HG03565 (cell line): ENCODE measurements around the gene PRDM7.

Experiments
- ATAC-seq: cut with Tn5 transposase; IDR thresholded peaks from one replicate; pipeline ENCODE4 v1.9.1; 2021; ENCODE audit warnings: mild to moderate bottlenecking, moderate library complexity; ENCODE audit not compliant: unreplicated experiment

Gene PRDM7

DNA sequence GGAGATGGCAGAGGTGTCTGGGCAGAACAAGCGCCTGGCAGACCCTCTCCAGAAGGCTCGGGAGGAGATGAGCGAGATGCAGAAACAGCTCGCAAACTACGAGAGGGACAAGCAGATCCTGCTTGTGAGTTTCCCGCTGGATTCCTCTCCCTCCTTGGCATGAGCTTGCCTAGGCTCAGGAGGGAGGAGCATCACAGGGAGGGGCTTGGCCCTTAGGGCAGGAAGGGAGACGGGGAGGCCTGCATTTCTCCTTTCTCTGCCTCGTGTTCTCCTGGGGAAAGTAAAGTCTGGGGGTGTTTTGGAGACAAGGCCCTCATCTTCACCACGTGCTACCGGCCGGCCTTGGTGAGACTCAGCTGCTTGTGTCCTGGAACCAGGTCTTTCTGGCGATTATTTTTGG, 39.9 kb downstream of the PRDM7 start:
- ATAC-seq, result no peak

- no peak for ATAC-seq
Measured at GRCh38 chr16:90035902-90036301, 41.2 kb downstream of the PRDM7 start.

- ATAC-seq, result no peak
Measured at GRCh38 chr16:90034504-90034903, 42.6 kb downstream of the PRDM7 start.

DNA sequence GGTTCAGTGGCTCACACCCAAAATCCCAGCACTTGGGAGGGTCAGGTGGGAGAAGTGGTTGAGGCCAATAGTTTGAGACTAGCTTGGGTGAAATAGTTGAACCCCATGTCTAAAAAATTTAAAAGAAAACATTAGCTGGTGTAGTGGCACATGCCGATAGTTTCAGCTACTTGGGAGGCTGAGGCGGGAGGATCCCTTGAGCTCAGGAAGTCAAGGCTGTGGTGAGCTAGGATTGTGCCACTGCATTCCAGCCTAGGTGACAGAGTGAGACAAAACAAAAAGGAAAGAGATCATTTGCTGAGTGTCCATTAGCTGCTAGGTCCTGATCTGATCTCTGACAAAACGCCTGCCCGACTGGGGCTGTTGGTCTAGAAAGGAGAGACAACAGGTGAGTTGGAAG, 43.7 kb downstream of the PRDM7 start:
- ATAC-seq, result no peak

DNA sequence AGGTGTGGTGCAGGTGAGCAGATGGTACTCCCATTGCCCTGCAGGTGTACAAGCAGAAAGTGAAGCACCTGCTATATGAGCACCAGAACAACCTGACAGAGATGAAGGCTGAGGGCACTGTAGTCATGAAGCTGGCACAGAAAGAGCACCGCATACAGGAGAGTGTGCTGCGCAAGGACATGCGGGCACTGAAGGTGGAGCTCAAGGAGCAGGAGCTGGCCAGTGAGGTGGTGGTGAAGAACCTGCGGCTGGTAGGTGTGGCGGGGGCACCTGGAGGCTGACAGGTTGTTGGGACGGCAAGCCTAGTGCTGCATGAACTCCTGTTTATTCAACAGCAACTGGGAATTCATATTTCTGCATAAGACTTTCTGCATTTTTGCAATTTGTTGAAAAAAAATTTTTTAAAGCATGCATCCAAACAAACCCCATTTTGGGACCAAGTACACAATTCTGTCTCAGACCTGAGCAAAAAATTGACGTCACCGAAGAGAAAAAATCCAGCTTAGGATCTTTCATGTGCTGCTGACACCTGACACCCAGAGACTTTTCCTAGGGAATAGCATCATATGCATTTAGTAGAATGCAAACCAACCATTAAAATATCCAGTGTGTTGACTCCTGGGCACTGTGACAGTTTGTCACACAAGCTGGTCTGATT, 44.3 kb downstream of the PRDM7 start:
- no peak for ATAC-seq

- ATAC-seq, result no peak
Measured at GRCh38 chr16:90031931-90032673, 45.0 kb downstream of the PRDM7 start.

GRCh38 chr16:90031186-90031930, 45.8 kb downstream of the PRDM7 start:
- ATAC-seq, result no peak

- ATAC-seq, result no peak
Measured at GRCh38 chr16:90028985-90029384, 48.1 kb downstream of the PRDM7 start.

- ATAC-seq, result no peak
Measured at GRCh38 chr16:90027611-90028010, 49.5 kb downstream of the PRDM7 start.

GRCh38 chr16:90026135-90026534, 51.0 kb downstream of the PRDM7 start:
- ATAC-seq, result no peak

DNA sequence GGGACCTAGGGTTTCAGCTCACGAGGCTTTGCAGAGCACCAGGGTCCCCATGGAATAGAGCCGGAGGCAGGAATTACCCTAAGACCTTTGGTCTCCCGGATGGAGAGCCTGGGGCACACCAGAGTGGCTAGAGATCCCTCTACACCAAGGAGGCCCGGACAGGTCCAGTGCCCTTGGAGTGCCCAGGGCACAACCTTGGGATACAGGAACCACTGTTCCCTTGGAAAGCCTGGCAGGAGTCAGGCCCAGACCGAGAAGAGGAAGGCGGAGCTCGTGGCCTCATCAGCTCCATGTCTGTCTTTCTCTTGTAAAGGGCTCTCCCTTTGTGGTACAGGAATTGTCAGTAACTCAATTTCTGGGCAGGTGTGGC, 54.1 kb downstream of the PRDM7 start:
- no peak for ATAC-seq

- ATAC-seq, result no peak
Measured at GRCh38 chr16:90022209-90023077, 54.7 kb downstream of the PRDM7 start.

DNA sequence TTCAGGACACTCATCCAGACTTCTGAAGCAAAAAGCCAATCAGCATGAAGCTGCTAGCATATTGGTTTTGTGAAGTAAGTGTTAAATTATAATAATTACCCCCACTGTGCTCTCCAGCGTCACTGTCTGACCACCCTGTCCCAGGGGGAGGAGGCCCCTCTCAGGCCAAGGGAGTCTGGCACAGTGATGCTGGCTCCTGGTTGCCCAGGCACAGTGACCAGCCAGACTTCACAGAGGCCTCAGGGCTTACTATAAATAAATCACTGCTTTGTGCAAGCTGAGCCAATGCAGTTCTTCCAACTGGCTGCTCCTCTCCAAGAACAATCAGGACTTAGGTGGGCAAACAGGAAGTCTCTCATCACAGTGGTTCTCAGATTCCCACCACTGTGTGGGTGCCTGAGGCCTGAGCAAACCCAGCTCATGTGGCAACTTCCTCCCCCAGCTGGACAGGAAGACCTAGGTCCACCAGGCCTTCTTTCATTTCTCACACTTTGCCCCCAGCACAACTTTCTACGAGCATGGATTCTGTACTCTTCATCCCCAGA, 56.2 kb downstream of the PRDM7 start:
- no peak for ATAC-seq

- ATAC-seq, result no peak
Measured at GRCh38 chr16:90020260-90020837, 56.8 kb downstream of the PRDM7 start.

DNA sequence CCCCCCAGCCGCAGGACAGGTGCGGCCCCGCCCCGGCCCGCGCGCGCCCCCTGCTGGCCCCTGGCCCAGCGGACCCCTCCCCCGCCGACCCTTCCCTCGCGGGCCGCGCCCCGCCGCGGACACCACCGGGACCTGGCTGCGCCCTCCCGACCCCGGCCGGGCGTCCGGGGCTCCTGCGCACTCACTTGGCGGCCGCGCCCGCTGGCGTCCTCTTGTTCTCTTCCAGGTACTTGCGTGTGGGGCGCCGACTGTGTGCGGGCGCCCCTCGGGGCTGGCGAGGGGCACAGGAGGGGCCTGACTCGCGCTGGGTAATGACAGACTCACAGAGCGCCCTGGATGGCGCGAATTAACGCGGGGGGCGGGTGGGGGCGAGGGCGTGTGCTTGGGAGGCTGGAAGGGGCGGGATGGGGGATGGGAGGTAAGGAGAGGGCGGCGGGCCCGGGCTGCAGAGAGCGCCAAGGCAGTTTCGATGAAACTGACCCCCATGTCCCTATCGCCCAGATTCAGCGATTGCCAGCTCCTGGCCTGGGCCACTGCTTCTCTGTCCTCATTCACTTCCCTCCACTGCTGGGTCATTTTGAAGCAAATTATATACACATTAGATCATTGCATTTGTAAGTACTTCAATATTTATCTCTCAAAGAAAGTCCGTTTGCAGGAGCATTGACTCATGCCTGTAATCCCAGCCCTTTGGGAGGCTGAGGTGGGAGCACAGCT, 57.4 kb downstream of the PRDM7 start:
- ATAC-seq, result no peak

- no peak for ATAC-seq
Measured at GRCh38 chr16:90018652-90019542, 58.2 kb downstream of the PRDM7 start, which contains the start of gene DBNDD1. DBNDD1 (minus strand) TSS chr16:90019456; CDS start chr16:90019341, 115 bp downstream.

DNA sequence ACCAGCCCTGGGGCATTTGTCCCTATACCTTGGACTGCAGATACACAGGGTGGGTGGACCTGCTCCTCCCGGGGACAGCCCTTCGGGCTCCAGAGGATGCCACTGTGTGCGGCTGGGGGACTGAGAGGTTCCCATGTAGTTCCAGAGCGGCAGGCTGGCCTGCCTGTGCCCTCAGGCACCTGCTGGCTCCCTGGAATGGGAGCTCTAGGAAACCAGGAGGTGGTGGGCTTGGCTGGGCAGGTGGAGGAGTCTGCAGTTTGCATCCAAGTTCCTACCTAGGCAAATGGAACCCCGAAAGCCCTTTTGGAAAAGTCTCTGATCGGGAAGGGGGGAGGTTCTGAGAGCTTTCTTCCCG, 58.9 kb downstream of the PRDM7 start:
- no peak for ATAC-seq

DNA sequence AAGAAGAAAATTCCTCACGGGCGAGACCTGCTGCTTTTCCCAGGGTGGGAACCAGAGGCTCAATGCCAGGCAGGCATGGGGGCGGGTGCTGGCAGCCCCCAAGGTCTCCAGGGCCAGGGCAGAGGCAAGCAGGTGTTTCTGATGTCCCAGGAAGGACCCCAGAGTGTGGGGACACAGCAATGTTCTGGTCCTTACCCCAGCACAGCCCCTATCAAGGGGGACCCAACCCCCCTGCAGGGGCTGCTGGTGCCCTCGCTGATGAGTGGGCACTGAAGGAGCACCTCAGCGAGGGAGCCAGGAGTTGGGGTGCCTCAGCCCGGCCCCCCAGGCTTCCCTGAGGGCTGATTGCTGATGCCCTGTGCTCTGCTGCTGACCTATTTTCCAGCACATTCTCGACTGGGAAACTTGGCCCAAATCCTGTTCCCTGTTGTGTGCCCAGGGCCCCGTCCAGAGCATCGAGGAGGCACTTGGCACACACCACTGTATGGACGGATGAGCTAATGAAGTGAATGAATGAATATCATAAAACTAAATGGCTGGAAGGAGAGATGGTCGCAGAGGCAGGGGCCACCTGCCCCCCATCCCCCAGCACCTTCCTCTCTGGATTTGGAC, 60.7 kb downstream of the PRDM7 start:
- ATAC-seq, result no peak
